ENCODE data around the gene DCDC2C.

Gene DCDC2C

DNA sequence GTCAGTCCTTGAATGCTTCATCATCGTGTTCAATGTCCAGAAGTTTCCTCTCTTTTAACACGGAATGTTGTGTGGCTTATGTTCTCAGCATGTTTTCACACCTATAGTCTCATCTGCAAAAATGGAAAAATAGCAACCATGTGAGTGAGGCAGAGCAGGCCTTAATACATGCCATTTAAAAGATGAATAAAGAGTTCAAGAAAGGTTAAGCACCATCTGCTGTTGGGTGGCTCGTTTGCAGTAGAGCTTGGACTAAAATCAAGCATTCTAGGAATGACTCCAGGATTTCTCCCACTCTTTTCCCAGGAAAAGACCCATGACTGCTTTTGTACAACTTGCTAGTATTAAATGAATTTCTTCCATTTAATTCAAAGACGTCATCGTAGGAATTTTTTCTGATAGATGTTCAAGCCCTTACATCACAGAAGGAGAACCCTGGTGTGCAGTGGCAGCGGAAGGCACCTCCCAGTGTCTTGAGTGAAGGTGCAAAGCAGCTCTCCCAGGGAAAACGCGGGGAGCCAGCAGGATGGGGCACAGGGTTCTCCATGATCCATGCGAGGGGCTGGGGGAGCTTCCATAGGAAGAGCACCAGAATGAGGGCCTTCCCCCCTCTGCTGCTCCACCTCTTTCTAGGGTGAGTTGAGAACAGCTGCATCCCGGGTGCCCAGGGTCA lies 9.6 kb downstream of the DCDC2C start:
- Histone ChIP-seq H2AFZ (ENCODE audit: low read length, unreplicated experiment) (no peak overlapping the region), H3K4me3 (ENCODE audit: low read depth, low read length) (no peak overlapping the region), H3K36me3 (ENCODE audit: insufficient read depth, low read length) (no peaks in the 10 kb centered on the region), H3K27ac (ENCODE audit: low read depth, low read length) (no peak overlapping the region), H3K27me3 (ENCODE audit: insufficient read depth, low read length) (peaks cover 13% of the 10 kb centered on the region), H3K79me2 (ENCODE audit: control insufficient read depth, insufficient read depth, low read length, unreplicated experiment) (no peaks in the 10 kb centered on the region), H3K4me1 (ENCODE audit: control insufficient read depth, insufficient read depth, low read length, unreplicated experiment) (no peaks in the 10 kb centered on the region)

DNA sequence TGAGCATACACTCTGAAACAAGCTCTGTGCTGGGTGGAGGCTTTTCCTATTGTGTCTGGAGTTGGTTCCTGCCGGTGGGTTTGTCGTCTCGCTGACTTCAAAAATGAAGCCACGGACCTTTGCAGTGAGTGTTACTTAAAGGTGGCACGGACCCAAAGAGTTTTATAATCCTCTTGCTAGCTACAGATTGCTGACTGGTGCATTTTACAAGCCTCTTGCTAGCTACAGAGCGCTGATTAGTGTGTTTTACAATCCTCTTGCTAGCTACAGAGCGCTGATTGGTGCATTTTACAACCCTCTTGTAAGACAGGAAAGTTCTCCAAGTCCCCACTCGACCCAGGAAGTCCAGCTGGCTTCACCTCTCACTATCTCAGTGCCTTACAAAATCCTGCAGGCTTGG lies 15.3 kb downstream of the DCDC2C start:
- Histone ChIP-seq H3K27ac (ENCODE audit: low read depth, low read length) (no peak overlapping the region), H3K79me2 (ENCODE audit: control insufficient read depth, insufficient read depth, low read length, unreplicated experiment) (no peaks in the 10 kb centered on the region), H3K4me3 (ENCODE audit: low read depth, low read length) (no peak overlapping the region), H2AFZ (ENCODE audit: low read length, unreplicated experiment) (no peak overlapping the region), H3K27me3 (ENCODE audit: insufficient read depth, low read length) (no peaks in the 10 kb centered on the region; the same call in 1 of the 2 replicates), H3K4me1 (ENCODE audit: control insufficient read depth, insufficient read depth, low read length, unreplicated experiment) (no peaks in the 10 kb centered on the region), H3K36me3 (ENCODE audit: insufficient read depth, low read length) (no peaks in the 10 kb centered on the region)

GRCh38 chr2:3725002-3725401 lies 21.6 kb downstream of the DCDC2C start:
- H2AFZ ChIP-seq (ENCODE audit: low read length, unreplicated experiment): no peak overlapping the region
- H3K36me3 ChIP-seq (ENCODE audit: insufficient read depth, low read length): no peaks in the 10 kb centered on the region
- H3K4me1 ChIP-seq (ENCODE audit: control insufficient read depth, insufficient read depth, low read length, unreplicated experiment): no peaks in the 10 kb centered on the region
- no peaks in the 10 kb centered on the region for H3K79me2 ChIP-seq (ENCODE audit: control insufficient read depth, insufficient read depth, low read length, unreplicated experiment)
- peaks cover 31% of the 10 kb centered on the region for H3K27me3 ChIP-seq (ENCODE audit: insufficient read depth, low read length)
- H3K4me3 ChIP-seq (ENCODE audit: low read depth, low read length): no peak overlapping the region
- no peak overlapping the region for H3K27ac ChIP-seq (ENCODE audit: low read depth, low read length)

DNA sequence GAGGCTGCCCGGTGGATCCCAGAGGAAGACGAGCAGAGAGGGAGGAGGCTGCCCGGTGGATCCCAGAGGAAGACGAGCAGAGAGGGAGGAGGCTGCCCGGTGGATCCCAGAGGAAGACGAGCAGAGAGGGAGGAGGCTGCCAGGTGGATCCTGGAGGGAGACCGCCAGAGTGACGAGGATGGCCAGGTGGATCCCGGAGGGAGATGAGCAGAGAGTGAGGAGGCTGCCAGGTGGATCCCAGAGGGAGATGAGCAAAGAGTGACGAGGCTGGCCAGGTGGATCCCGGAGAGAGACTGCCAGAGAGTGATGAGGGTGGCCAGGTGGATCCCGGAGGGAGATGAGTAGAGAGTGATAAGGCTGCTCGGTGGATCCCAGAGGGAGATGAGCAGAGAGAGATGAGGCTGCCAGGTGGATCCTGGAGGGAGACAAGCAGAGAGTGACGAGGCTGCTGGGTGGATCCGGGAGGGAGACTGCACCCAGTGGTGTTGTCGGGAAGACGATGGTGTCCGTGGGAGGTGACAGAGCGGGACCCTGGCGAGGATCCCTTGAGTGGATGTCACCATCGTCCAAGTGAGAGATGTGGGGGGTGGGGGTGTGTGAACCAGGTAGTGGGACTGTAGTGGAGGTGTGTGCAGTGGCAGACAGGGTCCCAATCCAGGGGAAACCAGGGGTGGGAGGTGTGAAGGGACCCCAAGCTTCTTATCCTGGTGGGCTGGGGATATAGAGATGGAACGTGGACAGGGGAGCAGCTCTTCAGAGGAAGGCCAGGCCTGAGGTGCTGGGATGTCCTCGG lies 22.3 kb downstream of the DCDC2C start:
- H3K27ac ChIP-seq (ENCODE audit: low read depth, low read length): no peak overlapping the region
- no peaks in the 10 kb centered on the region for H3K36me3 ChIP-seq (ENCODE audit: insufficient read depth, low read length)
- no peak overlapping the region for H2AFZ ChIP-seq (ENCODE audit: low read length, unreplicated experiment)
- no peaks in the 10 kb centered on the region for H3K79me2 ChIP-seq (ENCODE audit: control insufficient read depth, insufficient read depth, low read length, unreplicated experiment)
- peaks cover 37% of the 10 kb centered on the region for H3K27me3 ChIP-seq (ENCODE audit: insufficient read depth, low read length)
- no peak overlapping the region for H3K4me3 ChIP-seq (ENCODE audit: low read depth, low read length)
- no peaks in the 10 kb centered on the region for H3K4me1 ChIP-seq (ENCODE audit: control insufficient read depth, insufficient read depth, low read length, unreplicated experiment)

GRCh38 chr2:3726511-3726910 lies 23.1 kb downstream of the DCDC2C start:
- Histone ChIP-seq H3K27ac (ENCODE audit: low read depth, low read length) (no peak overlapping the region), H3K4me3 (ENCODE audit: low read depth, low read length) (no peak overlapping the region), H3K27me3 (ENCODE audit: insufficient read depth, low read length) (peaks cover 42% of the 10 kb centered on the region), H2AFZ (ENCODE audit: low read length, unreplicated experiment) (no peak overlapping the region), H3K36me3 (ENCODE audit: insufficient read depth, low read length) (no peaks in the 10 kb centered on the region), H3K4me1 (ENCODE audit: control insufficient read depth, insufficient read depth, low read length, unreplicated experiment) (no peaks in the 10 kb centered on the region), H3K79me2 (ENCODE audit: control insufficient read depth, insufficient read depth, low read length, unreplicated experiment) (no peaks in the 10 kb centered on the region)

- no peaks in the 10 kb centered on the region for H3K4me1 ChIP-seq (ENCODE audit: control insufficient read depth, insufficient read depth, low read length, unreplicated experiment)
- no peak overlapping the region for H2AFZ ChIP-seq (ENCODE audit: low read length, unreplicated experiment)
- H3K27ac ChIP-seq (ENCODE audit: low read depth, low read length): no peak overlapping the region
- H3K36me3 ChIP-seq (ENCODE audit: insufficient read depth, low read length): no peaks in the 10 kb centered on the region
- H3K27me3 ChIP-seq (ENCODE audit: insufficient read depth, low read length): peaks cover 49% of the 10 kb centered on the region
- H3K4me3 ChIP-seq (ENCODE audit: low read depth, low read length): no peak overlapping the region
- no peaks in the 10 kb centered on the region for H3K79me2 ChIP-seq (ENCODE audit: control insufficient read depth, insufficient read depth, low read length, unreplicated experiment)
Measured at GRCh38 chr2:3727397-3728045, 24.1 kb downstream of the DCDC2C start.

DNA sequence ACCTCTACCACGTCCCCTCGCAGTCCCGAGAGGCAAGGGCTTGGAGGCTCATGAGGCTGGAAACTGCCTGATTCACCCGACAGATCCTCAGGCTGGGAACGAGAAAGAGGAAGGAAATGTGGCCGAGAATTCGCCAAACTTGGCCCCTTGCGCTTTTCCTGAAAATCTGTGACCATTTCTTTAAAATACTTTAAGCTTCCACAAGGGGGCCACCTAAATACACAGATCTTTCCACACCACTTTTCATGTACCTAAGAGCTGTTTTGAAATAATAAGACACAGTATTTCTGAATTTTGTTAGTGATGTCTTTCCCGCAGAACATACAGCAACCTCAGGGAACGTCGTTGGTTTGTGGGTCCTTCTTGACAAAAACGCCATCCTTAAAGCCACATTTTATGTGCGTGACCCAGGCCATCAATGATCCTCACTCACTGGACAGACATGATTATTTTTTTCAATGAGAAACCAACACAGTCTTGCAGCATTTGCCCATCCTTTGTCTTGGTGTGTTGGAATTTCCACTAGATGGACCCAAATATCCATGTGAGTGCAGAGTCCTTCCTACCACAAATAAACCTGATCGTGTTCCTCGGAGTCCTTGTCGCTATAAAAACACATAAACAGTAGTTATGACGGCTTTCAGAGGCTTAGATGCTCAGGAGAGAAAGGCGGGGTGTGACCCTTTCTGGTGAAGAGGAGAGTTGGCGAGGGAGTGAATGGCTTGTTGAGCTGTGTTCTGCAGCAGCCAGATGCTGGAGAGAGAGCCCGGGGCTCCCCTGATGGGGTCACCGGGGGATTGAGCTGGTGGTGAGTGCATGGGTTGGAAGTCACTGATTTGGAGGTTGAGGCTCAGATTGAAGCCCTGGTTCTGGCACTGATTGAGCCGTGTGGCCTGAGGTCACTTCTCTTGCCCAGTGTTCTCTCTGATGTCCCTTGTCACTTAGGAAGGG lies 25.0 kb downstream of the DCDC2C start:
- no peak overlapping the region for H3K27ac ChIP-seq (ENCODE audit: low read depth, low read length)
- no peaks in the 10 kb centered on the region for H3K79me2 ChIP-seq (ENCODE audit: control insufficient read depth, insufficient read depth, low read length, unreplicated experiment)
- H3K36me3 ChIP-seq (ENCODE audit: insufficient read depth, low read length): no peaks in the 10 kb centered on the region
- H2AFZ ChIP-seq (ENCODE audit: low read length, unreplicated experiment): no peak overlapping the region
- peaks cover 56% of the 10 kb centered on the region for H3K27me3 ChIP-seq (ENCODE audit: insufficient read depth, low read length)
- H3K4me3 ChIP-seq (ENCODE audit: low read depth, low read length): no peak overlapping the region
- no peaks in the 10 kb centered on the region for H3K4me1 ChIP-seq (ENCODE audit: control insufficient read depth, insufficient read depth, low read length, unreplicated experiment)

DNA sequence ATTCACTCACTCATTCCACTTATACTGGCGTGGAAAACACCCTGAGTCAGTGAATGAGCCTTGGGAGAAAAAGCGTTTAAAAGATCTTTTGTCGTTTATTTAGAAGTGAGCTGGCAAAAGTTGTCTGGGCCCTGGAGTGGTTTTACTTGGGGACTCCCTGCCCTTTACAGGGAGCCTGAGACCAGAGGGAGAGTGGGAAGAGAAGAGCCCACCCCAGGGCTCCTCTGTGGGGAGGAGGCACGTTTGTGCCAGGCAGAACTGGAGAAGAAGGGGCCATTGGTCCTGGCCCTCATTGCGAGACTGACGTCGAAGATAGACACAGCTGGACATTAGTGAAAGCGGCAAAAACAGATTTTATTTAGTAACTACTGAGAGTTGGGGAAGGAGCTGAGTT lies 25.7 kb downstream of the DCDC2C start:
- no peaks in the 10 kb centered on the region for H3K4me1 ChIP-seq (ENCODE audit: control insufficient read depth, insufficient read depth, low read length, unreplicated experiment)
- H3K27me3 ChIP-seq (ENCODE audit: insufficient read depth, low read length): peaks cover 58% of the 10 kb centered on the region
- H3K79me2 ChIP-seq (ENCODE audit: control insufficient read depth, insufficient read depth, low read length, unreplicated experiment): no peaks in the 10 kb centered on the region
- H3K27ac ChIP-seq (ENCODE audit: low read depth, low read length): no peak overlapping the region
- no peak overlapping the region for H3K4me3 ChIP-seq (ENCODE audit: low read depth, low read length)
- H2AFZ ChIP-seq (ENCODE audit: low read length, unreplicated experiment): no peak overlapping the region
- H3K36me3 ChIP-seq (ENCODE audit: insufficient read depth, low read length): no peaks in the 10 kb centered on the region

GRCh38 chr2:3729786-3730185 lies 26.4 kb downstream of the DCDC2C start:
- H3K4me1 ChIP-seq (ENCODE audit: control insufficient read depth, insufficient read depth, low read length, unreplicated experiment): no peaks in the 10 kb centered on the region
- no peaks in the 10 kb centered on the region for H3K79me2 ChIP-seq (ENCODE audit: control insufficient read depth, insufficient read depth, low read length, unreplicated experiment)
- no peak overlapping the region for H2AFZ ChIP-seq (ENCODE audit: low read length, unreplicated experiment)
- no peaks in the 10 kb centered on the region for H3K36me3 ChIP-seq (ENCODE audit: insufficient read depth, low read length)
- H3K27ac ChIP-seq (ENCODE audit: low read depth, low read length): no peak overlapping the region
- peaks cover 65% of the 10 kb centered on the region for H3K27me3 ChIP-seq (ENCODE audit: insufficient read depth, low read length)
- no peak overlapping the region for H3K4me3 ChIP-seq (ENCODE audit: low read depth, low read length)

- no peak overlapping the region for H2AFZ ChIP-seq (ENCODE audit: low read length, unreplicated experiment)
- H3K27ac ChIP-seq (ENCODE audit: low read depth, low read length): no peak overlapping the region
- H3K79me2 ChIP-seq (ENCODE audit: control insufficient read depth, insufficient read depth, low read length, unreplicated experiment): no peaks in the 10 kb centered on the region
Measured at GRCh38 chr2:3730646-3731045, 27.3 kb downstream of the DCDC2C start.

More at GRCh38 chr2:3730646-3731045, 27.3 kb downstream of the DCDC2C start:
- H3K4me3 ChIP-seq (ENCODE audit: low read depth, low read length): no peak overlapping the region
- H3K27me3 ChIP-seq (ENCODE audit: insufficient read depth, low read length): peaks cover 69% of the 10 kb centered on the region
- H3K4me1 ChIP-seq (ENCODE audit: control insufficient read depth, insufficient read depth, low read length, unreplicated experiment): no peaks in the 10 kb centered on the region
- no peaks in the 10 kb centered on the region for H3K36me3 ChIP-seq (ENCODE audit: insufficient read depth, low read length)

Measured in ACC112 (cell line).